GM10266 (cell line): ENCODE measurements around the gene DOCK2.

Experiments
- DNase-seq: peaks from one replicate; pipeline ENCODE4 v3.0.0; 2012; ENCODE audit errors: extremely low spot score
- TF ChIP-seq, protein P1 (sequence below): IDR thresholded peaks from 2 replicates; pipeline ENCODE4 v1.5.1; 2012; ENCODE audit warnings: mild to moderate bottlenecking, low read depth; ENCODE audit not compliant: control insufficient read depth, insufficient read depth; ENCODE audit errors: missing control alignments

The DOCK2 gene

DNA sequence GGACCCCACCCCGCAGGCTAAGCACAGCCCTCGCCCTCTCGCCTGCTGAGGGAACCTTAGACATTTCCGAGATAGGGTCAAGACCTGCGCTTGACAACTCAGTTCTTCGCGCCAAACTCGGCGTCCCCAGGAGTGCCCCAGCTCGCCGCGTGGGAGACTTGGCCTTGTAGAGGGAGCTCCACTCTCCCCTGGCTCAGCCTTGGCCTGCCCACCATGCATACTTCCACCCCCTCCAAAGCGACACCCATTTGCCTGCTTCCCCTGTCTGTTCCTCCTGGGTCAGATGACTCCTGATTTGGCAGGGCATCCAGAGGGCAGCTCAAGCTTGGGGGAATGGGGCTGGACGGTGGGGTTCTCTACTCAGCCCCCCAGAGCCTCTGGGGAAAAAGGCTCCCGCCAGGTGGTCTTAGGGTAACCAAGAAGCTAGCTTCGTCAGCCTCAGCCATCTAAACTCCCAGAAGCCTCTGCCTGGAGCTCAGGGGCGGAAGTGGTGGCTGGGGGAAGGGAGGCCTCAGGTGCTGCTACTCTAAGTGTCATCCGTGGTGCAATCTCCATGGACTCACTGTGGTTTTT lies 560 bp downstream of the DOCK2 start:
- TF ChIP-seq, protein P1, sequence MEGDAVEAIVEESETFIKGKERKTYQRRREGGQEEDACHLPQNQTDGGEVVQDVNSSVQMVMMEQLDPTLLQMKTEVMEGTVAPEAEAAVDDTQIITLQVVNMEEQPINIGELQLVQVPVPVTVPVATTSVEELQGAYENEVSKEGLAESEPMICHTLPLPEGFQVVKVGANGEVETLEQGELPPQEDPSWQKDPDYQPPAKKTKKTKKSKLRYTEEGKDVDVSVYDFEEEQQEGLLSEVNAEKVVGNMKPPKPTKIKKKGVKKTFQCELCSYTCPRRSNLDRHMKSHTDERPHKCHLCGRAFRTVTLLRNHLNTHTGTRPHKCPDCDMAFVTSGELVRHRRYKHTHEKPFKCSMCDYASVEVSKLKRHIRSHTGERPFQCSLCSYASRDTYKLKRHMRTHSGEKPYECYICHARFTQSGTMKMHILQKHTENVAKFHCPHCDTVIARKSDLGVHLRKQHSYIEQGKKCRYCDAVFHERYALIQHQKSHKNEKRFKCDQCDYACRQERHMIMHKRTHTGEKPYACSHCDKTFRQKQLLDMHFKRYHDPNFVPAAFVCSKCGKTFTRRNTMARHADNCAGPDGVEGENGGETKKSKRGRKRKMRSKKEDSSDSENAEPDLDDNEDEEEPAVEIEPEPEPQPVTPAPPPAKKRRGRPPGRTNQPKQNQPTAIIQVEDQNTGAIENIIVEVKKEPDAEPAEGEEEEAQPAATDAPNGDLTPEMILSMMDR = no peak

GRCh38 chr5:169641253-169641652 lies 4.2 kb downstream of the DOCK2 start:
- DNase-seq = no peak
- TF ChIP-seq, protein P1 = no peak

More for the DNA sequence above, 560 bp downstream of the DOCK2 start:
- peak; percentile 76 for DNase-seq

- DNase-seq = no peak
- TF ChIP-seq, protein P1 = peak; percentile 7
Observed at GRCh38 chr5:169646856-169647255, 9.8 kb downstream of the DOCK2 start.

DNA sequence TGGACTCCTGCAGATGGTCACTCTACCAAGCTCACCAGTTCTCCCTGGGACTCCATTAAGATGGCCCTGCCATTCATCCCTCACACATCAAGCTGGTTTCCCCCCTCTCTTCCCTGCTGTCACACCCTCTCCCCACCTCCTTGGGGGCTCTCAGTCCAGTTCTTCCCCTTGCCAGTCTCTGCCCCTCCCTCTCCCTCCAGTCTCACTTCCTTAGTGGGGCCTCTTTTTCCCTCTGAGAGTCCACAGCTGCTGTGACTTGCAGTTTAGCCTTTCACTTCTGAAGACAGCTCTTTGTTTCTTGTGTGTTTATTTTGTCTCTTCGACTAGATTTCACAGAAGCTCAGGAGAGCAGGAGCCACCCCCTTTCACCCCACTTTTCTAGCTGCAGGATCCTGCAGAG lies 10.5 kb downstream of the DOCK2 start:
- DNase-seq = peak; percentile 41
- TF ChIP-seq, protein P1 = no peak

- TF ChIP-seq, protein P1 = no peak
Observed at GRCh38 chr5:169648725-169649310, 11.7 kb downstream of the DOCK2 start.

GRCh38 chr5:169649486-169649885 lies 12.4 kb downstream of the DOCK2 start:
- DNase-seq = no peak
- TF ChIP-seq, protein P1 = no peak

More at GRCh38 chr5:169648725-169649310, 11.7 kb downstream of the DOCK2 start:
- DNase-seq = no peak

DNA sequence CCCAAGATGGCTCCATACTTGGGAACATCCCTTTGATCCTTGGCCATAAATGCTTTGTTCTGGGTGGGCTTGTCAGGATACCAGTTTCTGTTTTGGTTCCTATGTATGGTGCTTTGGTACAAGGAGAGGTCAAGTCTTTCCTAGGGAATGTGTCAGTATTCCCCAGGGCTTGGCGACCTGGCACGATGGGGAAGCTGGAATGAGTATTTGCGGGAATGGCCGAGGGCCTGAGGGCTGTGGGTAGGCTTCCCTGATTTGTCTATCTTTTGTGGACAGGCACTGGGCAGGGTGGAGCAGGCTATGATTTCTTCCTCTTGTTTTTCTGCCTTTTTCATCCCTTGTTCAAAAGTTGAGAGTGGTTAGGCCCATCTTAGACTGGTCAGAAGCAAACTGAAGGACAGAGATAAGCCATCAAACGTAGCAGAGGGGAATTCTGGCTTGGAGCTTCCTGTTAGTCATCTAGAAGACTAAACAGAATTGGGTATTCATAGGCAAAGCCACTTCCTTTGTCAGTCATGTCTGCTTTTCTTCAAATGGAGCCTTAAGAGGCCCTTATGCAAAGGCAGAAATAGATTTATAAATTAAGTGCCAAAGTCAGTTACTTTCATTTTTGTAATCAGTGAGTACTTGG lies 13.7 kb downstream of the DOCK2 start:
- DNase-seq = peak; percentile 34
- TF ChIP-seq, protein P1 = no peak
